ENCODE results near the gene TMCC1. TPM values are rescaled to one million over a fixed set of nuclear protein-coding genes. Genes with fewer than 3 reads are reported as not detected.

Gene TMCC1
- total and polyA plus RNA-seq, 2 donors (not counting 1 experiment from before 2014, with no cell fraction given): 8.5 to 32.2 TPM

- Histone ChIP-seq H2AFZ (ENCODE audit: insufficient read depth, low read depth, low read length, poor library complexity, severe bottlenecking) (no peak overlapping the region), H3K4me1 (ENCODE audit: control insufficient read depth in 2 of 2, insufficient read depth in 2 of 2, low read length in 2 of 2) (peaks cover 10 to 16% of the 10 kb centered on the region in 2 donors), H3K4me3 (ENCODE audit: control extremely low read depth in 1 of 5, extremely low read depth in 1 of 5, insufficient read depth in 1 of 5, low read depth in 2 of 5, low read length in 4 of 5) (no peak overlapping the region), H3K27ac (ENCODE audit: low read length in 2 of 2) (no peak overlapping the region), H4K20me1 (ENCODE audit: control insufficient read depth, insufficient read depth, low read length, poor library complexity, severe bottlenecking) (no peaks in the 10 kb centered on the region), H3K9me3 (ENCODE audit: control extremely low read depth in 1 of 3, control insufficient read depth in 2 of 3, insufficient read depth in 1 of 3, low read length in 2 of 3) (peaks cover 0 to 8% (median 0%) of the 10 kb centered on the region in 3 donors), H3K27me3 (replicated peaks in 1 of 4; ENCODE audit: control extremely low read depth in 1 of 4, control insufficient read depth in 3 of 4, insufficient read depth in 4 of 4, low read length in 3 of 4) (no peaks in the 10 kb centered on the region), H3K9ac (ENCODE audit: low read length) (no peak overlapping the region), H3K4me2 (replicated peaks; ENCODE audit: low read depth, low read length, poor library complexity, severe bottlenecking) (no peak overlapping the region), H3K79me2 (ENCODE audit: control insufficient read depth, insufficient read depth, low read length) (peaks cover 10% of the 10 kb centered on the region), H3K36me3 (replicated peaks in 1 of 2; ENCODE audit: control extremely low read depth in 1 of 2, control insufficient read depth in 1 of 2, extremely low read depth in 1 of 2, insufficient read depth in 2 of 2, low read length in 1 of 2) (no peaks in the 10 kb centered on the region)
- Mint-ChIP-seq H3K4me3 (no peak overlapping the region), H3K4me1 (peaks cover 15% of the 10 kb centered on the region), H3K27me3 (no peaks in the 10 kb centered on the region), H3K27ac (no peak overlapping the region), H3K9me3 (ENCODE audit: insufficient read depth) (no peaks in the 10 kb centered on the region)
- intact Hi-C loops (cut with micrococcal nuclease): no loop called here
- WGBS (ENCODE audit: insufficient coverage): no CpG with 5 or more reads among the region's 3 CpGs
- ChIA-PET CTCF (no interaction called here), POLR2A (no interaction called here)
- ATAC-seq (ENCODE audit: low read depth): no peak
- TF ChIP-seq CTCF (IDR thresholded peaks at IDR 0.05): no peak
- TF ChIP-seq EZH2 (IDR thresholded peaks at IDR 0.05; ENCODE audit: borderline replicate concordance, insufficient read depth, low read depth, low read length, poor library complexity, severe bottlenecking): no peak
- DNase-seq: no peak
These were observed 3.5 kb upstream of the TMCC1 start for GRCh38 chr3:129897026-129897425.

DNA sequence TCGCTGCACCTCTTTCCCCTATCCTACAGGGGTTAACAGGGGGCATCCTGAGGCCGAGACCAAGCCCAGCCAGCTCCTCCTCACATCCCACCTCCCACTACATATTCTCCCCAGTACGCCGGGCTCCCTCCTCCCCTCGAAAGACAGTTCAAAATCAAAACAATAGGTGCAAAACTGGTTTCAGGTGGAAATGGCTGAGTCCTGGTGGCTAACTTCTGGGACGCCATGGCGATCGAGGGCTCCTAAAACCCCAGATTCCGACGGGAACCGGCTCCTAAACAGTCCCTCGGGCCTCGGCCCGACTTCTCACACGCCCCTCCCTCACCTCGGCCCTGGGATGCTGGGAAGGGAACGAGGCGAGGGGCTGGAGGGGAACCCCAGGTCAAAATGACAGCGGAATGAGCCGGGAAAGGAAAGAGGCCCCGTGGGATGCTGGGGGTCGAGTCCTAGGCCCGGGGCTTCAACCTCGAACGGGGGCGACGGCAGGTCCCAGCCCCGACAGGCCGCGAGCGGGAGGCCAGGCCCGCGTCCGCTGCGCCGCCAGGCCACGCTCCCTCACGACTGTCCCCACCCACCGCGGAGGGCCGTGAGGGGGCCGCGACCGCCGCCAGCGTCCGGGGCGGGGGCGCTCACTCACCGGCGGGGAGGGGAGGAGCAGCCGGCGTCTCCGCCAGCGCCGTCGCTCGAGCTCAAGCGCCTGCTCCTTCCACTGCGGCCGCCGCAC is 492 bp downstream of the TMCC1 start:
- under 1% methylated on average over 54 of the region's 62 CpGs for WGBS (ENCODE audit: insufficient coverage)
- Histone ChIP-seq H2AFZ (ENCODE audit: insufficient read depth, low read depth, low read length, poor library complexity, severe bottlenecking) (peak overlapping the region; percentile 98), H3K79me2 (ENCODE audit: control insufficient read depth, insufficient read depth, low read length) (peaks cover 23% of the 10 kb centered on the region), H4K20me1 (ENCODE audit: control insufficient read depth, insufficient read depth, low read length, poor library complexity, severe bottlenecking) (no peaks in the 10 kb centered on the region), H3K27ac (ENCODE audit: low read length in 2 of 2) (peak overlapping the region; percentile 87 to 93), H3K4me1 (ENCODE audit: control insufficient read depth in 2 of 2, insufficient read depth in 2 of 2, low read length in 2 of 2) (peaks cover 30 to 34% of the 10 kb centered on the region in 2 donors), H3K27me3 (replicated peaks in 1 of 4; ENCODE audit: control extremely low read depth in 1 of 4, control insufficient read depth in 3 of 4, insufficient read depth in 4 of 4, low read length in 3 of 4) (no peaks in the 10 kb centered on the region), H3K4me2 (replicated peaks; ENCODE audit: low read depth, low read length, poor library complexity, severe bottlenecking) (peak overlapping the region; percentile 98), H3K9ac (ENCODE audit: low read length) (peak overlapping the region; percentile 96), H3K36me3 (replicated peaks in 1 of 2; ENCODE audit: control extremely low read depth in 1 of 2, control insufficient read depth in 1 of 2, extremely low read depth in 1 of 2, insufficient read depth in 2 of 2, low read length in 1 of 2) (no peaks in the 10 kb centered on the region), H3K4me3 (ENCODE audit: control extremely low read depth in 1 of 5, extremely low read depth in 1 of 5, insufficient read depth in 1 of 5, low read depth in 2 of 5, low read length in 4 of 5) (peak overlapping the region; percentile 79 to 97 (median 89)), H3K9me3 (ENCODE audit: control extremely low read depth in 1 of 3, control insufficient read depth in 2 of 3, insufficient read depth in 1 of 3, low read length in 2 of 3) (no peaks in the 10 kb centered on the region)
- intact Hi-C loops (cut with micrococcal nuclease): loop anchor here (1.0 to 5.0 kb wide), 5 partner anchors 66 to 1841 kb away; partner anchors contain the start of genes ATP2C1, IFT122 and SEC61A1
- Mint-ChIP-seq H3K27me3 (no peaks in the 10 kb centered on the region), H3K27ac (peak overlapping the region; percentile 82), H3K4me3 (peak overlapping the region; percentile 81), H3K4me1 (peaks cover 39% of the 10 kb centered on the region), H3K9me3 (ENCODE audit: insufficient read depth) (no peaks in the 10 kb centered on the region)
- ATAC-seq (ENCODE audit: low read depth) (peak; percentile 80), DNase-seq (peak; percentile 85)
- ChIA-PET CTCF (interaction anchor here (1.1 to 1.4 kb wide), 3 partner anchors 41 to 266 kb away, joined by 3 read pairs; no protein-coding TSS in a partner anchor), POLR2A (no interaction called here)
- no peak for TF ChIP-seq EZH2 (IDR thresholded peaks at IDR 0.05; ENCODE audit: borderline replicate concordance, insufficient read depth, low read depth, low read length, poor library complexity, severe bottlenecking)
- TF ChIP-seq CTCF (IDR thresholded peaks at IDR 0.05): no peak

Measured in B cell (primary cell).